ENCODE measurements around the gene FBXO31. TPM values are rescaled to one million over a fixed set of nuclear protein-coding genes. Genes with fewer than 3 reads are reported as not detected.

FBXO31 gene
- total and polyA plus RNA-seq, 2 of the 13 experiments (the other 11 are each of a cell fraction or from before 2014, with no cell fraction given), result 92.4 to 101 TPM

GRCh38 chr16:87295661-87296531, 87.7 kb downstream of the FBXO31 start (continued):
- TF ChIP-seq ZBTB2 (CRISPR knock-in tag; IDR thresholded peaks at IDR 0.05; ENCODE audit: low read depth) (no peak), ZNF263 (CRISPR knock-in tag; IDR thresholded peaks at IDR 0.05) (peak; percentile 81), FOXC1 (CRISPR knock-in tag; IDR thresholded peaks at IDR 0.05; ENCODE audit: borderline replicate concordance) (0 out of 2 replicates have a peak, but pooled peaks have one; percentile 32), HIC2 (CRISPR knock-in tag; IDR thresholded peaks at IDR 0.05; ENCODE audit: low read depth) (no peak), ZBTB26 (CRISPR knock-in tag; IDR thresholded peaks at IDR 0.05; ENCODE audit: borderline replicate concordance) (no peak), NFAT5 (CRISPR knock-in tag; IDR thresholded peaks at IDR 0.05) (no peak), PAXIP1 (CRISPR knock-in tag; conservative IDR thresholded peaks at IDR 0.05) (peak; percentile 14; the same call in 1 of the 2 replicates), NR2F1 (CRISPR knock-in tag; IDR thresholded peaks at IDR 0.05) (peak; percentile 6 to 10; a peak in 1 of 4 replicates), ATF7-NPFF (CRISPR knock-in tag; IDR thresholded peaks at IDR 0.05; ENCODE audit: low read depth) (no peak), NCOA2 (CRISPR knock-in tag; IDR thresholded peaks at IDR 0.05) (0 out of 2 replicates have a peak, but pooled peaks have one; percentile 3), ZNF530 (CRISPR knock-in tag; IDR thresholded peaks at IDR 0.05; ENCODE audit: low read depth) (no peak), ZNF143 (CRISPR knock-in tag; IDR thresholded peaks at IDR 0.05) (no peak), KLF13 (CRISPR knock-in tag; IDR thresholded peaks at IDR 0.05) (no peak), TOE1 (CRISPR knock-in tag; IDR thresholded peaks at IDR 0.05) (no peak)

All from HepG2 (cell line).